Measurements from ENCODE around the gene BDH1.
"Not testable (repeated sequence)": the region's sequence is repeated elsewhere in the genome, so short reads cannot be mapped to it uniquely, and the experiment has no call there.

The BDH1 gene

DNA sequence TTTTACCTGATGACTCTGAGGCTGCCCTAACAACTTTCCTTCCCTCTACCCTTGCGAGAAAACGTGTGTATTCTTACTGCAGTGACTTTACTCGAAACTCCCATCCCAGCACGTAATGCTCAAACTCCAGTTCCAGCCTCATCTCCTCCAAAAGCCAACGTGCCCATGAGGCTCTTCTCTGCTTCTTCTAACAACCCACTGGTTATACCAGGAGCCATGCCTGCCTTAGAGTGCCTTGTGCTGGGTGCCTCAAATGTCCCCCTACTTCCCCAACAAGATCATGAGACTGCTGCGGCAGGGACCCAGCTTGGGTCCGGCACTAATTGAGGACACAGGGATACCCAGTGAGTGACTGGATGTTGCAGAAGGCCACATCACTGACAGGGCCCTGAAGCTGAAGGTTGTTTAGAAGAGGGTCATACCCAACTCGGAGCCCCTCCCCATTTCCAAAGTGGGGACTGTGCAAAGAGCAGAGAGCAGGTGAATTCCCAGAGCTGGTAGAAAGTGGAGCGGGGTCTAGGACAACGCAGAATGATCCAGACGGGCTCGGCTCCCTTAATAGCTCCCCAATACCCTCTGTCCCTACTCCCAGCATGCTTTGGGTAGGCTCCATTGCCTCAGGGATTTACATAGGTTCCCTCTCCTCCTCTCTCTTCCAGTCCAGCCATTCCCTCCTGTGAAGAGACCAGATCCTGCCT, 71.4 kb downstream of the BDH1 start:
- no peak for DNase-seq

- DNase-seq, result no peak
These were observed 73.8 kb downstream of the BDH1 start for GRCh38 chr3:197482001-197482400.

GRCh38 chr3:197480320-197480719, 75.4 kb downstream of the BDH1 start:
- DNase-seq, result no peak

DNA sequence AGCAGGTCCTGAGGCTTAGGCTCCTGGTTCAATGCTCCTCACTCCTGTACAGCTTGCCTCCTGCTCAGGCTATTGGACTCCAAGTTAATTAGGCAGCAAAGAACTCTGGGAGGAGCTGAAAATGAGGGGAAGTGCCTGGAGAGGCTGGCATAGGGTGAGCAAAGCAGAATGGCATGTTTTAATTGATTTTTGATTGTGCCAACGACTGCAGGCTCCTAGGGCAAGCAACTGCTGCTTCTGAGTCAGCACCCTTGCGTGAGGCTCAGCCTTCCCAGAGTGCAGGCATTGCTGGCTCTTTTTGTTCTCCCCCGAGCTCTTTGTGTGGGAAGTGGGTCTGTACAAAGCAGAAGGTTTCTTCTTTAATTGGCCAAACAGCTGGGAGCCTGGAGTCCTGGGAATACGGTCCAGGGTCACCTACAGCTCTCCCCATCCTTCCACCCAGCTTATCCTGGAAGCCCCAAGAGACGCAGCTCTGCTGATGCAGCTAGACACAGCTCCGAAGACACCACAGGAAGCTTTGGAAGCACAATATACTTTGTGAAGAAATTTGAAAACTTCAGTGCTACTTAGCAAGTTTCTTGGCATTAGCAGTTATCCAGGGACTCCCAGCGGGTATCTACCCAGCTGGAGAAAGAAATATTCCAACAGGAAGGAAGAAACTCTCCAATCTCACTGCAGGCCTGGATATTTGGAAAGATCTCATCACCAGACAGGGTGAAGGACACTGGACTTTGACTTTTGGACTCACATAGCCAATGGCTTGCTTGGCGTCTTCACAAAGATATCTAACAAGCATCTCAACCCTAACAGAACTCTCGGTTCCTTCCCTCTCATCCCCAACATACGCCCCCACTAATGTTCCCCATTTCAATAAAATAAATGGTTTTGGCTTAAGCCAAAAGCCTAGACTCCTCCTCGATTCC, 76.8 kb downstream of the BDH1 start:
- DNase-seq, result no peak

GRCh38 chr3:197477816-197478215, 78.0 kb downstream of the BDH1 start:
- not testable (repeated sequence) for DNase-seq

GRCh38 chr3:197475997-197476525, 79.7 kb downstream of the BDH1 start:
- DNase-seq, result no peak

DNA sequence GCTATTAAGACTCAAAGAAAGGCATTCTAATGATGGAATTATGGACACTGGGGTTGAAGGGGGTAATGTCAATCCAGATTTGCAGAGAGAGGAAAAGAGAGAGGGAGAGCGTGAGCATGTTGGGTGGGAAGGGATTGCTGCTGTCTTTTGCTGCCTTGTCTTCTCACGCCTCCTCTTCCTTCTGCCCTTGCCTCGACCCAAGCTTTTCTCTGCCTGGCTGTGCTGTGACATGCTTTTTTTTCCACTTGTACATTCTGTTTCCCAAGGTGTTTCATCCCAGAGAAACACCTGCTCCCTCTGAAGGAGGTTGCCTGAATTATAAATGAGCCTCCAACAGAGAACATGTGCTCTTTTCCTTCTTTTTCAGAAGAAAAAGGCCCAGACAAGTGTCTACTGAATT, 80.3 kb downstream of the BDH1 start:
- DNase-seq, result no peak

- DNase-seq, result no peak
These were observed 83.6 kb downstream of the BDH1 start for GRCh38 chr3:197472151-197472550.

DNA sequence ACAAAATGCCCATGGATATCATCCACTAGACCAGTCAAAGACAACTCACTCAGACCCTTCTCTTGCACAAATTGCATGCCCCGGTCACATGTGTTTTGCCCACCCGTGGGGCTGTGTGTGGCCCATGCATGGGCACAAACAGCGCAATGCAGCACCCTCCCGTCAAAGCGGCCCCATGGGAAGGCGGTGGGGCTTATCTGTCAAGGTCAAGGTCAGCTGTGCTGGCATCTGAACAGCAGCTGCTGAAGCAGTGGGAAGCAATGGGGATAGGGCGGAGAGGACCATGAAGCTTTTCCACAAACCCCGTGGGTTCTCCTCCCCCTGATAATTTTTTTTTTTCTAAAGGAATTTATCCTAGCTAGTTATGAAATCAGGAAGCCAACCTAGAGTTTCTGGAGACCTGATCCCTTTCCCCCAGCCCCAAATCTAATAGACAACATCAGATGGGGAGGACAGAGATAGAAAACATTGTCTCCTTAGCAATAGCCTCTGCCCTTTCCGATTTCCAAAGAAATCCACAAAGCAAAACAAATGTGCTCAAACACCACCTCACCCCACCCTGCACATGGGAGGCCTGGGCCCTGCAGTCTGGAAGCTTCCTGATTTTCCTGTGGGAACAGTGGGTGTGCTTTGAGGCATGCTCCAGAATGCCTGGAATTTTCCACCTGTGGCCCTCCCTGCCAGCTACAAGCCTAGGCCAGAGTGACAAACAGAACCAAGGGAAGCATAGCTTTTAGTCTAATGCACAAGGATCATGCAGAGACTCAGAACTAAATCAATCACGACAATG, 84.4 kb downstream of the BDH1 start:
- DNase-seq, result no peak

- no peak for DNase-seq
These were observed 86.8 kb downstream of the BDH1 start for GRCh38 chr3:197468866-197469382.

- no peak for DNase-seq
These were observed 87.6 kb downstream of the BDH1 start for GRCh38 chr3:197468167-197468566.

GRCh38 chr3:197466586-197467399, 89.0 kb downstream of the BDH1 start:
- DNase-seq, result no peak

DNA sequence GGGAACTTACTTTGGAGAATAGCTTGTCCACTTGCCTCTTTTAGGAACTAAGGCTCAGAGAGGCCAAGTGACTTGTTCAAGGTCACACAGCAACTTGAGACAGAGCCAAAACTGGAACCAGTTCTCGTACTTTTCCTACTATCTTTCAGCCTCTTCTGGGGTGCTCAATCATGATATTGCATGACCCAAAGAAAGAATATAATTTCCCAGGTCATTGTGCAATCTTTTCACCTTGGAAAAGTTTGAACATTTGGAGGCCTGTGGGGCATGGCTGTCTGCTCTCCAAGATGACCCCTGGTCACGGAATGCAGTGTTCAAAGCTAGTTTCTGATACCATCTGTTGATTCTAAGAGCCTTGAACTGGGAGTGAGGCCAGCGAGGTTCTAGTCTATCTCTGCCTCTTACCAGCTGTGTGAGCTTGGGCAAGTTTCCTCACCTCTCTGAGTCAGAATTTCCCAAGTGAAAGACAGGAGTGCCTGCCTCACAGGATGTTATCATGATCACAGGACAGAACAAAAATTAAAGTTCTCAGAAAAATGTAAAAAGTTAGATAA, 89.7 kb downstream of the BDH1 start:
- DNase-seq, result no peak

- no peak for DNase-seq
These were observed 90.4 kb downstream of the BDH1 start for GRCh38 chr3:197465197-197465995.

DNA sequence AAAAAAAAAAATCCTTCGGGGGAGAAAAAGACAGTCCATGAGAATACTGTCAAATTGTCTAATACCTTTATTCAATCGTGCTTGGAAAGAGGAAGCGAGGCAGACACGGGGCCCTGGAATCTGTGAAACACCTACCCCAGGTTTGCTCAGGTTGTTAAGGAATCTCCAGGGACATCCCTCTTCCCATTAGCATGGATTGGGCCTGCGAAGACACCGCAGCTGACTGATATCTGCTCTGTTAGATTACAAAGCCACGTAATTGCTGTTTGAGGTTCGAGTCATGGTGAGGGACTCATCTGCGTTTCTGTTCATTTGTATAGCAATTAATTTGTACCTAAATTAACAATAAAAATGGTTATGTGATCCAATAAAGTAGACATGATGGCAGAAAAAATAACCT, 91.0 kb downstream of the BDH1 start:
- DNase-seq, result no peak

GRCh38 chr3:197463279-197463678, 92.5 kb downstream of the BDH1 start:
- no peak for DNase-seq

- DNase-seq, result no peak
These were observed 93.0 kb downstream of the BDH1 start for GRCh38 chr3:197462808-197463207.

GRCh38 chr3:197460639-197461038, 95.1 kb downstream of the BDH1 start:
- no peak for DNase-seq

- no peak for DNase-seq
These were observed 95.8 kb downstream of the BDH1 start for GRCh38 chr3:197460002-197460401.
